ENCODE results near the gene SNN. TPM values are rescaled to one million over a fixed set of nuclear protein-coding genes. Genes with fewer than 3 reads are reported as not detected.

Gene SNN
- total and polyA plus RNA-seq, 2 of the 8 experiments (the other 6 are each of a cell fraction or from before 2014, with no cell fraction given): 37.4 to 66.9 TPM

GRCh38 chr16:11725457-11725856 is 57.2 kb downstream of the SNN start:
- DNase-seq (ENCODE audit: low read depth in 1 of 2, low spot score in 2 of 2): no peak
- no peak overlapping the region for H4K91ac ChIP-seq (replicated peaks; ENCODE audit: insufficient read length, low read length)
- TF ChIP-seq RXRA (IDR thresholded peaks at IDR 0.05; ENCODE audit: insufficient read depth, low read depth, low read length) (no peak), CTBP2 (IDR thresholded peaks at IDR 0.05; ENCODE audit: borderline replicate concordance, insufficient read depth, insufficient read length, low read length) (no peak), BACH1 (IDR thresholded peaks at IDR 0.05; ENCODE audit: low read length) (no peak), TBP (IDR thresholded peaks at IDR 0.05; ENCODE audit: low read depth, low read length) (no peak), SP4 (IDR thresholded peaks at IDR 0.05; ENCODE audit: low read length) (no peak), MAFK (IDR thresholded peaks at IDR 0.05; ENCODE audit: low read depth, low read length) (no peak), BCL11A (IDR thresholded peaks at IDR 0.05; ENCODE audit: low read depth in 2 of 2, low read length in 2 of 2) (no peak), CHD1 (IDR thresholded peaks at IDR 0.05; ENCODE audit: low read depth, low read length) (no peak), SAP30 (IDR thresholded peaks at IDR 0.05; ENCODE audit: insufficient read depth, insufficient replicate concordance, low read length) (no peak), ASH2L (IDR thresholded peaks at IDR 0.05; ENCODE audit: low read length) (no peak), SRF (IDR thresholded peaks at IDR 0.05; ENCODE audit: low read depth, low read length) (no peak)
- H4K20me1 ChIP-seq (replicated peaks in 1 of 2; ENCODE audit: control insufficient read depth in 1 of 2, insufficient read depth in 2 of 2, low read length in 2 of 2): no peaks in the 10 kb centered on the region
- H3K4me3 ChIP-seq (ENCODE audit: extremely low read depth in 1 of 4, insufficient read depth in 2 of 4, low read depth in 3 of 4, low read length in 4 of 4): no peak overlapping the region
- H3K23me2 ChIP-seq (ENCODE audit: low read depth, low read length): no peaks in the 10 kb centered on the region
- no peak overlapping the region for H2AK5ac ChIP-seq (ENCODE audit: low read depth, low read length)
- no peak overlapping the region for H4K8ac ChIP-seq (ENCODE audit: extremely low read depth, insufficient read depth, low read length)
- no peak overlapping the region for H3K56ac ChIP-seq (replicated peaks; ENCODE audit: insufficient read length, low read depth, low read length)
- H2BK5ac ChIP-seq (ENCODE audit: low read depth, low read length): no peak overlapping the region
- H3K9ac ChIP-seq (replicated peaks in 1 of 4; ENCODE audit: extremely low read depth in 1 of 4, low read depth in 3 of 4, low read length in 3 of 4): no peak overlapping the region
- H3K14ac ChIP-seq (ENCODE audit: insufficient read length): no peak overlapping the region
- no peak overlapping the region for H2BK15ac ChIP-seq (ENCODE audit: low read length)
- no peak overlapping the region for H2BK20ac ChIP-seq (ENCODE audit: low read length)
- ChIA-PET POLR2A (ENCODE audit: partially characterized antibody) (interaction anchor here (1.0 kb wide), 1 partner anchor 16 kb away, joined by 9 read pairs; the partner anchor contains the start of gene TXNDC11), CTCF (ENCODE audit: partially characterized antibody) (interaction anchor here (0.6 to 1.6 kb wide), 4 partner anchors 9 to 47 kb away, joined by 3 read pairs; no protein-coding TSS in a partner anchor)
- H3K27me3 ChIP-seq (replicated peaks in 1 of 4; ENCODE audit: control insufficient read depth in 3 of 4, extremely low read depth in 1 of 4, insufficient read depth in 3 of 4, low read length in 3 of 4): no peaks in the 10 kb centered on the region
- no peak for FAIRE-seq
- no peak overlapping the region for H3K27ac ChIP-seq (ENCODE audit: low read depth, low read length)
- H3K4me1 ChIP-seq (replicated peaks in 1 of 4; ENCODE audit: control insufficient read depth in 3 of 4, insufficient read depth in 4 of 4, low read length in 3 of 4): no peaks in the 10 kb centered on the region
- H2AFZ ChIP-seq (ENCODE audit: low read length): no peak overlapping the region
- H3K9me3 ChIP-seq (ENCODE audit: insufficient read depth in 2 of 2, low read depth in 1 of 2, low read length in 1 of 2): no peaks in the 10 kb centered on the region
- H3K79me1 ChIP-seq (ENCODE audit: low read depth, low read length): no peaks in the 10 kb centered on the region
- no peak overlapping the region for H3K23ac ChIP-seq (ENCODE audit: insufficient read length)
- no peak overlapping the region for H4K5ac ChIP-seq (ENCODE audit: insufficient read length, low read depth, low read length)
- no peaks in the 10 kb centered on the region for H3K79me2 ChIP-seq (ENCODE audit: control insufficient read depth in 1 of 2, insufficient read depth in 2 of 2, low read length in 2 of 2)
- no peak overlapping the region for H3K4me2 ChIP-seq (ENCODE audit: insufficient read depth in 1 of 2, low read depth in 2 of 2, low read length in 2 of 2)
- peaks cover 0 to 20% (median 6%) of the 10 kb centered on the region in 4 experiments; a peak in 4 of 8 replicates for H3K36me3 ChIP-seq (ENCODE audit: control insufficient read depth in 2 of 4, insufficient read depth in 4 of 4, low read length in 3 of 4)
- WGBS, 2 experiments (ENCODE audit: extremely low coverage in 1 of 2, insufficient coverage in 1 of 2, insufficient read length in 1 of 2, insufficient replicate concordance in 2 of 2, low coverage in 1 of 2, low lambda C conversion rate in 2 of 2, missing lambda C conversion rate in 1 of 2): 94% methylated on average over 1 of the region's 1 CpG; no CpG with 5 or more reads in 1 of the 2 experiments
- no peak overlapping the region for H2BK120ac ChIP-seq (replicated peaks; ENCODE audit: low read depth, low read length)
- no peak overlapping the region for H3K4ac ChIP-seq (replicated peaks; ENCODE audit: insufficient read length, low read depth, low read length)
- H2BK12ac ChIP-seq (ENCODE audit: low read depth, low read length): no peak overlapping the region
- no peak overlapping the region for H3K18ac ChIP-seq (ENCODE audit: extremely low read depth, low read length)
